Activated CD4-positive, alpha-beta T cell treated with anti-CD3 and anti-CD28 coated beads, Interleukin-2, Interleukin-4, amounts not matched to agents 100 ng/mL and 50 ng/mL, durations not matched to agents 16 hours and 8 hours (primary cell): ENCODE measurements around the gene RORC.

Experiments
- DNase-seq: peaks from one replicate; pipeline ENCODE4 v3.0.0-alpha.2; 2020; ENCODE audit warnings: low spot score

RORC gene

GRCh38 chr1:151825751-151826660 lies 5.6 kb downstream of the RORC start:
- DNase-seq, result no peak

DNA sequence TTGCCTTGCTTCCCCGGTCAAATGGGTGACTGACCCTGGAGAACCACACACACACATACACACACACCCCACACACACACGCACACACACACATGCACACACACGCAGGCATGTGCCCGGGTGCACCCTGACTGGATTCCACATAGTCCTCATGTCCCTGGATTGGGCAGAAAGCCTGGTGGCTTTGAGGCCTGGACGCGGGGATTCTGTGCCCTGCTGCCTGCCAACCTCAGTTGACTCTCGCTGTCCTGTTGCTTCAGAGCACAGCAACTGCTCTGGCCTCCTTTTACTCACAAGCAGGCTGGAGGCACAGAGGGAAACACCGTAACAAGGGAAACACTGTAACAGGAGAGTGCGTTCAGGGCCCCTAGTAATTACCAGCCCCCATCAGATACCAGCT lies 6.4 kb downstream of the RORC start:
- no peak for DNase-seq

GRCh38 chr1:151823175-151823574 lies 8.4 kb downstream of the RORC start:
- DNase-seq, result no peak

GRCh38 chr1:151822404-151822803 lies 9.2 kb downstream of the RORC start:
- DNase-seq, result no peak

DNA sequence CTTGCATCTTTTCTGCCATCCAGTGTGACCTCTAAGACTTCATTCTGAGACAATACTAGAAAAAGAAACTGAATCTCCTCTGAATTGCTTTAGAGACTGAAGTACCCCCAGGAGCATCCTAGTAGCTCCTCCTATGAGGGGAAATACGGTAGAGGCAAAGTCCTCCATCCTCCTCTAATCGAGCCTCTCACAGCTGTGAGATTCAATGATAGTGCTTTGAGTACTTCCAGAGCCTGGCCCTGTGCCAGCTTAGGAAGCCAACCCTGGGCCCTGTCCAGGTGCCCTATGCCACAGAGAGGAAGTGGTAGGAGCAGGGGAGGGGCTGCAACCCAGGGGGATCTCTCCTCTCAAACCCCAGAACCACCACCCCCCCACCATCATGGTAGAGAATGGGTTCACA lies 10.7 kb downstream of the RORC start:
- DNase-seq, result no peak

- DNase-seq, result peak; percentile 57
Measured at GRCh38 chr1:151819976-151820623, 11.5 kb downstream of the RORC start.

GRCh38 chr1:151819227-151819835 lies 12.3 kb downstream of the RORC start:
- no peak for DNase-seq

DNA sequence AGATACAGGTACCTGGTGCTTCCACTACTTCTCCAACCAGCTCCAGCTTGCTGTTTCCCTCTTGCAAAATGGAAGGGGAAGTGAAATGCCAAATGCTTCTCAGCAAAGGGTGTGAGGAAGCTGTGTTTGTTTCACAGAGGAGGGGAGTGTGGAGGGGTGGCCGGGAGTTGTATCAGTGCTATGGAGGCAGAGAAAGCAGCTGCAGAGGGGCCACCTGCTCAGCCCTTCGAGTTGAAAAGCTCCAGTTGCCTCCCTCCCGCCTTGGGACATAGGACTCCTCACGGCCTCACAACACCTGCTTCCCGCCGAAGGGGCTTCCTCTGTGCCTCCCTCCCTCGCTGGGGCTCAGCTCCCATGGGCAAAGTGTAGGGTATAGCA lies 14.3 kb downstream of the RORC start:
- no peak for DNase-seq

DNA sequence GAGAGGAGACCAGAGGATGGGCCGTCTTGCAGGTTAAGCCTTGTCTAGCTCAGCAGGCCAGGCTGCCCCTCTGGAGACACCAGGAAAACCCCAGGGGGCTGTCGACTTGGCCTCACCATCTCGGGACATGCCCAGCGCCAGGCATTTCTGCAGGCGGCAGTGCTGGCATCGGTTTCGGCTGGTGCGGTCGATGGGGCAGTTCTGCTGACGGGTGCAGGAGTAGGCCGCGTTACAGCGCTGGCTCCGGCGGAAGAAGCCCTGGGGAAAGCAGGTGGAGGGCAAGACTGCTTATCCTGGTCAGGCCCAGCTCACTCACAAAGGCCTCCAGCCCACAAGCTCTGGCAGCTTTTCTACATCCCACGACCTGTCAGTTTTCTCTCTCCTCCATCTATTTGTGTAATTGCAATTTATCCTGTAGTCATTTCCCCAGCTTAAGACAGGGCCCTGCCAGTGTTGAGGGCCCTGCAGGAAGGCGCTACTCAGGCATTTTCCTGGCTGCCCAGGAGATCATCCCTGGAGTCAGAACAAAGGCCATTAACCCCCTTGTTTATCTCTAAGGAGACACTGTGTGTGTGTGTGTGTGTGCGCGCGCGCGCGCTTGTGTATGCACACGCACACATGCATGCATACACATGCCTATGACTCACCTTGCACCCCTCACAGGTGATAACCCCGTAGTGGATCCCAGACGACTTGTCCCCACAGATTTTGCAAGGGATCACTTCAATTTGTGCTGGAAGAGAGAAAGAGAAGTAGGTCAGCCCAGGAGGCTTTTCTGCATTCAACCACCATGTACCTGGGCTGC lies 14.9 kb downstream of the RORC start:
- DNase-seq, result no peak

DNA sequence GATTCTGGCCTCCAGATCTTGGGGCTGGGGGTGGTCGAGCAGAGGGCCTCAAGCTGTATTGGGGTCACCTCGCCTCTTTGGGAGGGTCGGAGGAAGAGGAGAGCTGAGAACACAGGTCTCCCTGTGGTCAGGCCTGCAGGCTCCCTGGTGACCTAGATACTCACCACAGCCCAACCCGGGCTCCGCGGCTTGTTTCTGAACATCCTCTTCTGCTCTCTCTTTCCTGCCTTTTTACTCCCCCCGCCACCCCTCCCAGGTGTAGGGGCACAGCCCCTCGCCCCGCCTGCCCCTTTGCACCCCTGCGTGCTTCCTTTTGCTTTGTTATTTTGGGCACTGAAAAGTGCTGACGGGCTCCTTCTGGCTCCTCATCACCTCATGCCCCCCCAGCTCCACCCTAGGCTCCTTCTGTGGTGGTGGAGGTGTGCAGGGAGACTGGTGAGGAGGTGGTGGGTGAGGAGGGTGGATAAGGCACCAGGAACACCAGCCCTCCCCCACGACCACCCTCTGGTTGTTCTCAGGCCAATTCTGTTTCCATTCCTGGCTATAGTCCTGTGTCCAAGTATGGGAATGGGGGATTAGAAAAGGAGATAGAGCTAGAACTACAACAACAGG lies 15.8 kb downstream of the RORC start:
- DNase-seq, result no peak

DNA sequence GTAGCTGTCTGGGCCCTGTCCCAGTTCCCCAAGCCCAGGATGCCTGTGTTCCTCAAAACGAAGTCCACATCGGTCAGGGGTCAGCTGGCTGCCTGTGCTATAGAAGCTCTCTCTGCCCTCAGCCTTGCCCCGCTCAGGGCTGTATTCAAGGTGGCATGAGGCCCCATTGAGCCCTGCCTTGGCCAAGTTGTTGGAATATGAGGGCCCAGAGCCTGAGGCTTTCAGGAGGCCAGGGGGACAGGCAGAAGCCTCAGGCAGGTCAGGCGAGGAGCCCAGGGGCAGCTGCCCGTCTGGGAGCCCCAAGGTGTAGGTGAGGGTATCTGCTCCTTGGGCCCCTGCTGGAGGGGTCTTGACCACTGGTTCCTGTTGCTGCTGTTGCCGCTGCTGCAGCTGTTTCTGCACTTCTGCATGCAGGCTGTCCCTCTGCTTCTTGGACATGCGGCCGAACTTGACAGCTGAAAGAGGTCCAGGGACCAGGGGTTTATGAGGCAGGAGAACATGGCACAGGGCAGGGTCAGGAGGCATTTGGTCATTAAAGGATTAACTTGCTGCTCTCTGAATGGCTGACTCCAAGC lies 16.5 kb downstream of the RORC start:
- DNase-seq, result no peak

- DNase-seq, result no peak
Measured at GRCh38 chr1:151814426-151814825, 17.2 kb downstream of the RORC start.

- no peak for DNase-seq
Measured at GRCh38 chr1:151813271-151813977, 18.2 kb downstream of the RORC start.

DNA sequence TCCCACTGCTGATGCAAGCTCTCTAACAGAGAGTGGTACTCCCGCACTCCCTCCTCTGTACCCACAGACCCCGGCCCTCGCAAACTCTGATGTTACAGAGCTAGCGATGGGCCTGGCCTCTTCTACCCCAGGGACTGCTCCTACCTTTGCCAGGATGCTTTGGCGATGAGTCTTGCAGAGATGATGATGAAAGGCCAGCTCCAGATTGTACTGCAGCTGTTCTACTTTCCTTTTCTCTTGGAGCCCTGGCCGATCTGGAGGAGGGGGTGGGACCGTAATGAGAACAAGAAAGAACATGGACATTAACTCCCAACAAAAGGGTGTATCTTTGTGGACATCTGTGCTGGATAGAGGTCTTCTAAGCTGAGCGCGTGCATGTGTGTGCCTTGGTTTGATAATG lies 20.4 kb downstream of the RORC start:
- no peak for DNase-seq

DNA sequence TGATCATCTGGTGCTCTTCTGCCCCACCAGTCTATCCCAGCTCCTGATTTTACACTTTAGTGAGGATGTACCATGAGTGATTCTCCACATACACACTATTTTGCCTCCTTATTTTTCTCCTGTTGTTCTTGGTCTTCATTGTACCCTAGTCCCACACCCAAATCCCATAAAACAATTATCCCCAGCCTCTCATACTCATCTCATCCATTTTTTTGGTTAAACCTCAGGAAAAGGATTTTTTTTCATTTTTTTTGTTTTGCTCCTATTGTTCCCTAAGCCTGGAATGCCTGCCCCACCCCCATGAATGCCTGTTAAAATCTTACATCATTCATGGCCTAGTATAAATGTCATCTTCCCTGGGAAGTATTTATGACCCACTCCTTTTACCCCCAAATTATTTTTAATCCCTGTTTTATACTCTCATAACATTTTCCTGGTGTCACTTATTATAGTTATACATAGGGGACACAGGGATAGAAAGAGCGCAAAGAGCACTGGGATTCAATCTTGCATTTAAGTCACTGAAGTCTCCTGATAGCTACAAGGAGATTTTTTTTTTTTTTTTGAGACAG lies 21.5 kb downstream of the RORC start:
- DNase-seq, result no peak

DNA sequence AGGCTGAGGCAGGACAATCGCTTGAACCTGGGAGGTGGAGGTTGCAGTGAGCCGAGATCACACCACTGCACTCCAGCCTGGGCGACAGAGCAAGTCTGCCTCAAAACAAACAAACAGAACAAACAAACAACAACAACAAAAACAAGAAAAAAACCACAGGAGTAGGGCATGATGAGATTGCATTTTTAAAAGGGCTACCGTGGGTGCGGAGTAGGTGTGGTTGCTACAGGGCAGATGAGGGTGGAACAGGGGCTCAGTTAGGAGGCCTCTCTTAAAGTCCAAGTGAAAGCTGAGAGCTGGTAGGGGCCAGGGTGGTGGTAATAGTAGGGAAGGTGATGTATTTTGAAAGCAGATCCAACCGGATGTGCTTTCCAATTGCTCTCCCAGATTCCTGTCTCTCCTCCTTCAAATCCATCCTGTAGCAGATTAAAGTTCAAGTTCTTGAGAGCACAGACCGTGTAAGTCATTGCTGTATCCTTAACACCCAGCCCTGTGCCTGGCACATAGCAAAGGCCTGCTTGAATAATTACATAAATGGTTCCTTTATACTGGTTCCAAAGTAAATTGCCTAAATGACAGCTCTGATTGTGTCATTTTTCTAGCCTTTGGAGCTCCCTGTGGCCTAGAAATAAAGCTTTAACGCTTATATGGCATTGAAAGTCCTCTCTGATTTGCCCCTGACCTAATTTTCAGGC lies 22.2 kb downstream of the RORC start:
- no peak for DNase-seq

- DNase-seq, result no peak
Measured at GRCh38 chr1:151807766-151808165, 23.8 kb downstream of the RORC start.

DNA sequence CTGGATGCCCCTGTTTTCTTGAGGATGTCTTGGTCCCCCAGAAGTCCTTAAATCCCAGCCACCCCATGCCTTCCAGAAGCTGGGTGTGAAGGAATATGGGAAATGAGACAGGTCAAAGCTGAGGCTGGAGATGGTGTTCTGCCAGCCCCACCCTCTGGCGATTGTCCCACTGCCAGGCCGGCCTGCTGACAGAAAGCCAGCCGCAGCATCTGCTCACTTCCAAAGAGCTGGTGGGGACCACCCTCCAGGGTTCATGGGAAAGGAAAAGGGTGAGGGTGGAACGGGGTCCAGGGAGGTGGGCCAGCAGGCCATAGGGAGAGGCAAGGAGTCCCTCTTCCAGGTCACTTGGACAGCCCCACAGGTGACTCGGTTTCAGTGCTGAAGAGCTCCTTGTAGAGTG lies 24.5 kb downstream of the RORC start:
- DNase-seq, result no peak

GRCh38 chr1:151806170-151806569 lies 25.4 kb downstream of the RORC start:
- DNase-seq, result no peak
